Transverse colon (tissue), 3 donors: ENCODE data around the gene DCUN1D3.

Experiments
- POLR2A ChIP-seq: fragments of 450-650 bp; IDR thresholded peaks from one replicate; pipeline ENCODE4 v1.6.1; 2016; ENCODE audit warnings: antibody characterized with exemption, mild to moderate bottlenecking, moderate library complexity
- TF ChIP-seq, protein P1 (sequence below), 5 experiments: fragments of 200-600 bp in 3 of 5; fragments of 450-650 bp in 2 of 5; sonication (generic) in 3 of 5; IDR thresholded peaks; 1 replicate in 2 of 5; 2 replicates in 3 of 5; pipeline ENCODE4 v1.5.1; 2016 to 2017; ENCODE audit warnings: antibody characterized with exemption in 5 of 5, inconsistent platforms in 3 of 5, mild to moderate bottlenecking in 2 of 5, moderate library complexity in 1 of 5

DNA sequence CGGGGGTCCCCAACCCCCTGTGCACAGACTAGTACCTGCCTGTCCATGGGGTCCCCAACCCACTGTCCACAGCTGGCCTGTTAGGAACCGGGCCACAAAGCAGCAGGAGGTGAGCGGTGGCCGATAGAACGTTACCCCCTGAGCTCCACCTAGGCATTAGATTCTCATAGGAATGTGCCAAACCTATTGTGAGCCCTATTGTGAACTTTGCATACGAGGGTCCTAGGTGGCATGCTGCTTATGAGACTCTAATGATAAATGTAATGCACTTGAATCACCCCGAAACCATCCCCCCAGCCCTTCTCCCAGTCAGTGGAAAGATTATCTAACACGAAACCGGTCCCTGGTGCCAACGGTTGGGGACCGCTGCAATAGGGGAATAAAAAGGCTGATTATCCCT is 92.3 kb downstream of the DCUN1D3 start:
- TF ChIP-seq, protein P1, sequence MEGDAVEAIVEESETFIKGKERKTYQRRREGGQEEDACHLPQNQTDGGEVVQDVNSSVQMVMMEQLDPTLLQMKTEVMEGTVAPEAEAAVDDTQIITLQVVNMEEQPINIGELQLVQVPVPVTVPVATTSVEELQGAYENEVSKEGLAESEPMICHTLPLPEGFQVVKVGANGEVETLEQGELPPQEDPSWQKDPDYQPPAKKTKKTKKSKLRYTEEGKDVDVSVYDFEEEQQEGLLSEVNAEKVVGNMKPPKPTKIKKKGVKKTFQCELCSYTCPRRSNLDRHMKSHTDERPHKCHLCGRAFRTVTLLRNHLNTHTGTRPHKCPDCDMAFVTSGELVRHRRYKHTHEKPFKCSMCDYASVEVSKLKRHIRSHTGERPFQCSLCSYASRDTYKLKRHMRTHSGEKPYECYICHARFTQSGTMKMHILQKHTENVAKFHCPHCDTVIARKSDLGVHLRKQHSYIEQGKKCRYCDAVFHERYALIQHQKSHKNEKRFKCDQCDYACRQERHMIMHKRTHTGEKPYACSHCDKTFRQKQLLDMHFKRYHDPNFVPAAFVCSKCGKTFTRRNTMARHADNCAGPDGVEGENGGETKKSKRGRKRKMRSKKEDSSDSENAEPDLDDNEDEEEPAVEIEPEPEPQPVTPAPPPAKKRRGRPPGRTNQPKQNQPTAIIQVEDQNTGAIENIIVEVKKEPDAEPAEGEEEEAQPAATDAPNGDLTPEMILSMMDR (IDR thresholded peaks at IDR 0.05), result no peak
- TF ChIP-seq POLR2A, result no peak
